ENCODE measurements around the gene PTGS2.
"Not testable (repeated sequence)": the region's sequence is repeated elsewhere in the genome, so short reads cannot be mapped to it uniquely, and the experiment has no call there.

DNA sequence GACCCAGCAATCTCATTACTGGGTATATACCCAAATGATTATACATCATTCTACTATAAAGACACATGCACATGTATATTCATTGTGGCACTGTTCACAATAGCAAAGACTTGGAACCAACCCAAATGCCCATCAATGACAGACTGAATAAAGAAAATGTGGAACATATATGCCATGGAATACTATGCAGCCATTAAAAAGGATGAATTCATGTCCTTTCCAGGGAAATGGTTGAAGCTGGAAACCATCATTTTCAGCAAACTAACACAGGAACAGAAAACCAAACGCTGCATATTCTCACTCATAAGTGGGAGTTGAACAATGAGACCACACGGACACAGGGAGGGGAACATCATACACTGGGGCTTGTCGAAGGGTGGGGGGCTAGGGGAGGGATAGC, 10.4 kb downstream of the PTGS2 start:
- TF ChIP-seq EZH2 (IDR thresholded peaks at IDR 0.05; ENCODE audit: borderline replicate concordance); EZH2phosphoT487 (IDR thresholded peaks at IDR 0.05; ENCODE audit: low read depth, severe bottlenecking, unreplicated experiment): not testable (repeated sequence)
- TF ChIP-seq, protein P1, sequence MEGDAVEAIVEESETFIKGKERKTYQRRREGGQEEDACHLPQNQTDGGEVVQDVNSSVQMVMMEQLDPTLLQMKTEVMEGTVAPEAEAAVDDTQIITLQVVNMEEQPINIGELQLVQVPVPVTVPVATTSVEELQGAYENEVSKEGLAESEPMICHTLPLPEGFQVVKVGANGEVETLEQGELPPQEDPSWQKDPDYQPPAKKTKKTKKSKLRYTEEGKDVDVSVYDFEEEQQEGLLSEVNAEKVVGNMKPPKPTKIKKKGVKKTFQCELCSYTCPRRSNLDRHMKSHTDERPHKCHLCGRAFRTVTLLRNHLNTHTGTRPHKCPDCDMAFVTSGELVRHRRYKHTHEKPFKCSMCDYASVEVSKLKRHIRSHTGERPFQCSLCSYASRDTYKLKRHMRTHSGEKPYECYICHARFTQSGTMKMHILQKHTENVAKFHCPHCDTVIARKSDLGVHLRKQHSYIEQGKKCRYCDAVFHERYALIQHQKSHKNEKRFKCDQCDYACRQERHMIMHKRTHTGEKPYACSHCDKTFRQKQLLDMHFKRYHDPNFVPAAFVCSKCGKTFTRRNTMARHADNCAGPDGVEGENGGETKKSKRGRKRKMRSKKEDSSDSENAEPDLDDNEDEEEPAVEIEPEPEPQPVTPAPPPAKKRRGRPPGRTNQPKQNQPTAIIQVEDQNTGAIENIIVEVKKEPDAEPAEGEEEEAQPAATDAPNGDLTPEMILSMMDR (IDR thresholded peaks at IDR 0.05; ENCODE audit: poor library complexity), result not testable (repeated sequence)
